Breast epithelium (tissue), 4 donors: ENCODE data around the gene C6orf89. TPM values are rescaled to one million over a fixed set of nuclear protein-coding genes. Genes with fewer than 3 reads are reported as not detected.

Experiments
- DNase-seq, 2 donors: peaks; one replicate each; pipeline ENCODE4 v3.0.0-alpha.2; 2019; ENCODE audit warnings: low spot score in 2 of 2
- H3K27ac ChIP-seq, 2 donors: fragments of 200-600 bp; sonication (generic) in 1 of 2; one replicate each; pipeline ENCODE4 v1.5.1; 2016 to 2019; ENCODE audit warnings: mild to moderate bottlenecking in 1 of 2
- H3K27me3 ChIP-seq, 2 donors: fragments of 200-600 bp; sonication (generic) in 1 of 2; one replicate each; pipeline versions ENCODE4 v1.5.1 to v1.6.0; 2017 to 2019; ENCODE audit warnings: control low read depth in 1 of 2, mild to moderate bottlenecking in 1 of 2
- H3K36me3 ChIP-seq: fragments of 200-600 bp; one replicate; pipeline ENCODE4 v1.5.1; 2019
- H3K4me1 ChIP-seq, 2 donors: fragments of 200-600 bp; sonication (generic); one replicate each; pipeline ENCODE4 v1.5.1; 2016 to 2019; ENCODE audit warnings: control low read depth in 1 of 2
- H3K4me3 ChIP-seq, 3 donors: fragments of 200-600 bp; sonication (generic); 1 replicate in 2 of 3; 2 replicates in 1 of 3; pipeline ENCODE4 v1.5.1; 2016 to 2019; ENCODE audit warnings: mild to moderate bottlenecking in 3 of 3, moderate library complexity in 2 of 3
- H3K9me3 ChIP-seq, 2 donors: fragments of 200-600 bp; sonication (generic) in 1 of 2; one replicate each; pipeline ENCODE4 v1.5.1; 2016 to 2019; ENCODE audit warnings: control low read depth in 1 of 2
- POLR2A ChIP-seq: fragments of 450-650 bp; IDR thresholded peaks from one replicate; pipeline ENCODE4 v1.6.1; 2016; ENCODE audit warnings: antibody characterized with exemption, mild to moderate bottlenecking, moderate library complexity
- POLR2AphosphoS5 ChIP-seq, 3 donors: sonication (generic); formaldehyde crosslinking; IDR thresholded peaks; one replicate each; pipeline ENCODE4 v1.6.1; 2017; ENCODE audit warnings: antibody characterized with exemption in 3 of 3
- intact Hi-C: fragments of 100-400 bp; cut with DNase I; formaldehyde crosslinking; loops from one replicate; pipeline ENCODE4 v1.15.1; 2023; ENCODE audit warnings: low total_unique reads
- total RNA-seq, 3 donors: library from RNA; depleted of rRNA; stranded (reverse); fragments of >200 nt; gene quantifications; one replicate each; pipeline ENCODE4 v1.1.0, GENCODE V29; 2016
- TF ChIP-seq, protein P1 (sequence below), 3 donors: fragments of 450-650 bp; IDR thresholded peaks; one replicate each; pipeline ENCODE4 v1.5.1; 2016 to 2017; ENCODE audit warnings: antibody characterized with exemption in 3 of 3, mild to moderate bottlenecking in 3 of 3, moderate library complexity in 3 of 3

Gene C6orf89
- total RNA-seq, 3 donors from 2014 or later: 32.8 to 58.7 (median 45.4) TPM

DNA sequence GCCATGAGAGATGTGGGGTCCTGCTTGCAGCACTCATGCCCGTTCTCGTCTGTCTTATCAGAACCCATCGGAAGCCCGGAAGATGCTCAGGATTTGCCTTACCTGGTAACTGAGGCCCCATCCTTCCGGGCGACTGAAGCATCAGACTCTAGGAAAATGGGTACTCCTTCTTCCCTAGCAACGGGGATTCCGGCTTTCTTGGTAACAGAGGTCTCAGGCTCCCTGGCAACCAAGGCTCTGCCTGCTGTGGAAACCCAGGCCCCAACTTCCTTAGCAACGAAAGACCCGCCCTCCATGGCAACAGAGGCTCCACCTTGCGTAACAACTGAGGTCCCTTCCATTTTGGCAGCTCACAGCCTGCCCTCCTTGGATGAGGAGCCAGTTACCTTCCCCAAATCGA, 77.1 kb downstream of the C6orf89 start:
- Histone ChIP-seq H3K27me3 (no peaks in the 10 kb centered on the region), H3K27ac (peak overlapping the region; percentile 5 to 14)
- DNase-seq: no peak

DNA sequence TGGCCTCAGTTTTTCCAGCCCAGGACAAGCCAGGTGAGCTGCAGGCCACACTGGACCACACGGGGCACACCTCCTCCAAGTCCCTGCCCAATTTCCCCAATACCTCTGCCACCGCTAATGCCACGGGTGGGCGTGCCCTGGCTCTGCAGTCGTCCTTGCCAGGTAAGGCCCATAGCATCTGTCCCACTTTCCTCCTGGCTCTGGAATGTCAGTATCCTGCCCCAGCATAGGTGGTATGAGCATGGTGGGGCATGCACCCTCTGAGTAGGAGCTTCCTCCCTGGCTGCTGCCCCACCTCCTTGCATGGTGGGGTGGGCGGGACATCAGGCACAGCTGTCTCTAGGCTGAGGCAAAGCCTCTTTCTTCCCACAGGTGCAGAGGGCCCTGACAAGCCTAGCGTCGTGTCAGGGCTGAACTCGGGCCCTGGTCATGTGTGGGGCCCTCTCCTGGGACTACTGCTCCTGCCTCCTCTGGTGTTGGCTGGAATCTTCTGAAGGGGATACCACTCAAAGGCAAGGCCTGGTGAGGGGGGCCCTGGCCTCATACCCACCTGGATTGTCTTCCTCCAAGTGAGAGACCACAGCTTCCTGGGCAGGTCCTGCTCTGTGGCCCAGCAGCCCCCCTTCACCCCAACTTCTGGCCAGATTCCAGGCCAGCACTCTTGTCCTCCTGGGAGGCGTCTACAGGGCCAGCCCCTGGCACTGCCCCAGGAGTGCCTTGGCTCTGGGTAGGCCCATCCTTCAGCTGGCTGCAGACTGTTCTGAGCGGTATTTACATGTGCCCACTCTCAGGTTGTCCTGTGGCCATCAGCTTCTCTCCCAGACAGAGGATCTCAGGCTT, 77.9 kb downstream of the C6orf89 start:
- H3K36me3 ChIP-seq: no peaks in the 10 kb centered on the region
- no peak for DNase-seq
- H3K9me3 ChIP-seq: no peaks in the 10 kb centered on the region
- TF ChIP-seq, protein P1, sequence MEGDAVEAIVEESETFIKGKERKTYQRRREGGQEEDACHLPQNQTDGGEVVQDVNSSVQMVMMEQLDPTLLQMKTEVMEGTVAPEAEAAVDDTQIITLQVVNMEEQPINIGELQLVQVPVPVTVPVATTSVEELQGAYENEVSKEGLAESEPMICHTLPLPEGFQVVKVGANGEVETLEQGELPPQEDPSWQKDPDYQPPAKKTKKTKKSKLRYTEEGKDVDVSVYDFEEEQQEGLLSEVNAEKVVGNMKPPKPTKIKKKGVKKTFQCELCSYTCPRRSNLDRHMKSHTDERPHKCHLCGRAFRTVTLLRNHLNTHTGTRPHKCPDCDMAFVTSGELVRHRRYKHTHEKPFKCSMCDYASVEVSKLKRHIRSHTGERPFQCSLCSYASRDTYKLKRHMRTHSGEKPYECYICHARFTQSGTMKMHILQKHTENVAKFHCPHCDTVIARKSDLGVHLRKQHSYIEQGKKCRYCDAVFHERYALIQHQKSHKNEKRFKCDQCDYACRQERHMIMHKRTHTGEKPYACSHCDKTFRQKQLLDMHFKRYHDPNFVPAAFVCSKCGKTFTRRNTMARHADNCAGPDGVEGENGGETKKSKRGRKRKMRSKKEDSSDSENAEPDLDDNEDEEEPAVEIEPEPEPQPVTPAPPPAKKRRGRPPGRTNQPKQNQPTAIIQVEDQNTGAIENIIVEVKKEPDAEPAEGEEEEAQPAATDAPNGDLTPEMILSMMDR (IDR thresholded peaks at IDR 0.05): no peak
- H3K27ac ChIP-seq: peak overlapping the region; percentile 14 to 20
- intact Hi-C loops: no loop called here
- H3K27me3 ChIP-seq: no peaks in the 10 kb centered on the region
- peaks cover 0 to 18% of the 10 kb centered on the region in 2 donors for H3K4me1 ChIP-seq
- H3K4me3 ChIP-seq: no peak overlapping the region

More for the DNA sequence above, 77.1 kb downstream of the C6orf89 start:
- intact Hi-C loops: no loop called here
- H3K9me3 ChIP-seq: no peaks in the 10 kb centered on the region
- no peak overlapping the region for H3K4me3 ChIP-seq
- no peak for TF ChIP-seq POLR2AphosphoS5 (IDR thresholded peaks at IDR 0.05)
- no peak for TF ChIP-seq POLR2A
- TF ChIP-seq, protein P1 (IDR thresholded peaks at IDR 0.05): no peak
- H3K36me3 ChIP-seq: no peaks in the 10 kb centered on the region
- peaks cover 0 to 18% of the 10 kb centered on the region in 2 donors for H3K4me1 ChIP-seq

DNA sequence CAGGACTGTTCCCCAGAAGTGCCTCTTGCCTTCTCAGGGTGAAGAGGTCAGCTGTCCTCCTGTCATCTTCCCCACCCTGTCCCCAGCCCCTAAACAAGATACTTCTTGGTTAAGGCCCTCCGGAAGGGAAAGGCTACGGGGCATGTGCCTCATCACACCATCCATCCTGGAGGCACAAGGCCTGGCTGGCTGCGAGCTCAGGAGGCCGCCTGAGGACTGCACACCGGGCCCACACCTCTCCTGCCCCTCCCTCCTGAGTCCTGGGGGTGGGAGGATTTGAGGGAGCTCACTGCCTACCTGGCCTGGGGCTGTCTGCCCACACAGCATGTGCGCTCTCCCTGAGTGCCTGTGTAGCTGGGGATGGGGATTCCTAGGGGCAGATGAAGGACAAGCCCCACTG, 78.6 kb downstream of the C6orf89 start:
- no peak for DNase-seq
- Histone ChIP-seq H3K27me3 (no peaks in the 10 kb centered on the region), H3K4me1 (peaks cover 0 to 18% of the 10 kb centered on the region in 2 donors), H3K27ac (peak overlapping the region; percentile 14 to 20), H3K9me3 (no peaks in the 10 kb centered on the region), H3K4me3 (no peak overlapping the region), H3K36me3 (no peaks in the 10 kb centered on the region)
- intact Hi-C loops: no loop called here
- TF ChIP-seq POLR2A (no peak), POLR2AphosphoS5 (IDR thresholded peaks at IDR 0.05) (no peak)
- TF ChIP-seq, protein P1 (IDR thresholded peaks at IDR 0.05): no peak

DNA sequence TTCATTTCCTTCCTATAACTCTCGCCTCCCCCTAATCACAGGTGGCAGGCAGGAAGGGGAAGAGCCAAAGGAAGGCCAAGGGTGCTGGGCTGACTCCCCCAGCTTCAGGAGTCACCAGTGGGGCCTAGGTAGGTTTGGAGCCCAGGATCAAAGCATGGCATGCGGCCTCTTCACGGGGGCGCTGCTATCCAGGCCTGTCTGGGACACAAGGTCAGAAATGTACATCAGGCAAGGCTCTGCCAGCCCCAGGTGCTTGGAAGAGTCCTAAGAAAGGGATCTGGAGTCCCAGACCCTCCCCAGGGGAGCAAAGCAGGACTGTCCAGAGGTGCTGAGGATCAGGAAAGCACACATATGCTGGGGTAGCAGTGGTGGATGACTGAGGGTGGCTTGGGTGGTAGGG, 79.2 kb downstream of the C6orf89 start:
- H3K27ac ChIP-seq: peak overlapping the region; percentile 14 to 20
- H3K27me3 ChIP-seq: no peaks in the 10 kb centered on the region
- no peaks in the 10 kb centered on the region for H3K36me3 ChIP-seq
- no peaks in the 10 kb centered on the region for H3K9me3 ChIP-seq
- DNase-seq: no peak
- intact Hi-C loops: no loop called here
- TF ChIP-seq, protein P1 (IDR thresholded peaks at IDR 0.05): no peak
- TF ChIP-seq POLR2A (no peak), POLR2AphosphoS5 (IDR thresholded peaks at IDR 0.05) (no peak)
- no peak overlapping the region for H3K4me3 ChIP-seq
- peaks cover 0 to 18% of the 10 kb centered on the region in 2 donors for H3K4me1 ChIP-seq

DNA sequence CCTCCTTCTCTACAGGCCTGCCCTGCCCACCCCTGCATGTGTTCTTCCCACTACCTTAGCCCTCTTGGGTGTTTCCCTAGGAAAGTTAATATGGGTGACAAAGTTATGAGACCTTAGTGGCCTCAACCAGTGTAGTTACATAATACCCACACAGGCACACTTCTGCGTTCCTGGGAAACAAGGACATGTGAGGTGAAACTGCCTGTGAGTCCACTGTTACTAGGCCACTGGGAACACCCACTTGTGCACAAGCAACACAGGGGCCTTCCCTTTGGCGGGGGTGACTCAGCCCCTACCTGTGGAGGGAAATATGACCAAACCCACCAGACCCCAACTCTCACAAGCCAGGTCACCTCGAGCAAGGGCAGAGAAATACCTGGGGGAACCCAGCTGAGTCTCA, 81.5 kb downstream of the C6orf89 start:
- Histone ChIP-seq H3K36me3 (no peaks in the 10 kb centered on the region), H3K27ac (no peak overlapping the region), H3K4me3 (no peak overlapping the region), H3K27me3 (no peaks in the 10 kb centered on the region), H3K9me3 (no peaks in the 10 kb centered on the region), H3K4me1 (peaks cover 0 to 10% of the 10 kb centered on the region in 2 donors)
- DNase-seq: no peak
- intact Hi-C loops: no loop called here
- no peak for TF ChIP-seq POLR2A
- TF ChIP-seq POLR2AphosphoS5 (IDR thresholded peaks at IDR 0.05): no peak
- TF ChIP-seq, protein P1 (IDR thresholded peaks at IDR 0.05): no peak
